ENCODE measurements around the gene SPACA7.
"Not testable (repeated sequence)": the region's sequence is repeated elsewhere in the genome, so short reads cannot be mapped to it uniquely, and the experiment has no call there.

The SPACA7 gene

GRCh38 chr13:112424098-112424497 lies 47.9 kb downstream of the SPACA7 start:
- no peak for DNase-seq (ENCODE audit: low read depth in 2 of 2)

DNA sequence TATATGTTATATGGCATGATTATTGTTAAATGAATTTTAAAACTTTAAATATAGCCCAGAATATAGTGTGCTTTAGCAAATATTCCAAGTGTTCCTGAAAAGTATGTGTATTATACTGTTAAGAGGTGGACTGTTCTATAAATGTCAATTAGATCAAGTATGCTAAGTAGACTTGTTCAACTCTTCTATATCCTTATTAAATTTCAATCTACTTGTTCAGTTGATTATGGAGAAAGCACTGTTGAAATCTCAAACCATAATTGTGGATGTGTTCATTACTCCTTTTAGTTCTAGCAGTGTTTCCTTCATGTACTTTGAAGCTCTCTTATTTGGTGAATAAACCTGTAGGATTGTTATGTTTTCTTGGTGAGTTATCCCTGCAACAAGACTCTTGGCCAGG lies 52.5 kb downstream of the SPACA7 start:
- DNase-seq (ENCODE audit: low read depth in 2 of 2): no peak

- DNase-seq (ENCODE audit: low read depth in 2 of 2): no peak
Measured at GRCh38 chr13:112431734-112432133, 55.6 kb downstream of the SPACA7 start.

DNA sequence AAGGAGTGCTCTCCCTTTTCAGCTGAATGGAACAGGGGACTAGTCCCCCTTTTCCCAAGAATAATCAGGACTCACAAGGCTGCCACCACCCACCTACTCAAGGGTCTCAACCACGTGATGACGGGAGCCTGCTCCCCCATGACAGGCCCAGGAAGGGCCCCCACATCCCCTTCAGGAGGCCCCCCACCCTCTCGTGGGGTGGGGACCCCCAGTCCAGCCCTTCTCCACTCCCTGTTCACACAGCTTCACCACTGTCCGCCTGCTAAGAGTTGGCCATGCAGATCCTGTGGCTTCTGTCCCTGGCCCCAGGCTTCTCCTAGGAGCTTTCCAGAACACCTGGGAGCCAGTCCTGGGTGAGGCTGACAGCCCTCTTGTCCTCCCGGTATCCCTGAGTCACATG lies 56.6 kb downstream of the SPACA7 start:
- DNase-seq (ENCODE audit: low read depth in 2 of 2): not testable (repeated sequence)

DNA sequence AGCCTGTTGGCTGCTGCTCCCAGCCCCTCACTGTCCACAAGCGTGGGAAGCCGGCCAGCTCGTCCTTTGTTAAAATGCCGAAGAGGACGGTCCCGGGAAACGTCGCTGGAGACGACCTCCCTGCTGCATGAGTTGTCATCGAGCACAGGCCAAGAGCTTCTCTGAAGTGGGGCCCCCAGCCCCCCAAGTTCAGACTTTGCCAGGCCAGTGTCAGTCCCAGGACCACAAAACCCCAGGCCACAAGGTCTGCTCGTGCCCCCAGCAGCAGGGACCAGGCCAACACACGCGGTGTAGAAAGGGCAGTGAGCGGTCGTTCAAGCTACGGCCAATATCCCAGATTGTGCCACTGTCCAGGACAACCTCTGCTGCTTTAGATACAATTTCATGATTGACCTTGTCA lies 57.4 kb downstream of the SPACA7 start:
- not testable (repeated sequence) for DNase-seq (ENCODE audit: low read depth in 2 of 2)

DNA sequence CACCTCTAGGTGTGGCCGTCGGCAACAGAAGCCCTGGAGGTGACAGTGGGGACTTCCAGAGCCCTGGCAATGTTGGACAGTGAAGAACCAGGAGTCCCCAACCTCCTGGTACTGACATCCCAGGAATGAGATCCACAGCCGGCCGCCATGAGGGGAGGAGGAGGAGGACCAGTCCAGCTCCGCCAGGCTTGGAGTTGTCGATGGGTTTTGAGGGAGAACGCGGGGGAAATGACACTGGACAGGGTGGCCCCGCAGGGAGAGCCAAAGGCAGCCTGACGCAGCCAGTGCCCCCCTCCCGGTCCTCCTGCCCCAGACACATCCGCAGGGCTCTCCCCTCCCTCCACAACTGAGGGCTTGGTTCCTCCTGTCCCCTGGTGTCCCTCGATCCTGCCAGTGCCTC lies 57.9 kb downstream of the SPACA7 start:
- no peak for DNase-seq (ENCODE audit: low read depth in 2 of 2)

DNA sequence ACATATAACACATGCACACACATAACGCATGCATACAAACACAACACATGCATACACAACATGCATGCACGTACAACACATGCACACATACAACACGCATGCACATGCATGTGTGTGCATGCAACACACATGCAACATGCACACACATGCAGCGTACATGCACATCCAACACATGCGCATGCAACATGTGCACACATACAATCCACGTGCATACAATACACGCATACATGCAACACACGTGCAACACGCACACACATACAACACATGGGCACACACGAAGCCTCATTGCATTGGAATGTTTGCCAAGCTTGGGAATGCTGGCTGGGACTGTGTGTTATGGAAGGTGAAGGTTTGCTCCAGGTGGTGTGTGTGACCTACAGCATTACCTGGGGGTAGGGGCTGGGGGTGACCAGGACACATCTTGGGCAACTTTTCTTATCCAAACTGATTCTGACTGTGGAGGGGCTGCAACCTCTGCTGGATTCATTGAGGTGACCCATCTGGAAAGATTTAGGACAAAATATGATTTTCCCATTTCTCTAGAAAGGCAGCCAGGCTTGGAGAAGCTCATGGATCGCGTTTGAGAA lies 58.9 kb downstream of the SPACA7 start:
- DNase-seq (ENCODE audit: low read depth in 2 of 2): no peak

DNA sequence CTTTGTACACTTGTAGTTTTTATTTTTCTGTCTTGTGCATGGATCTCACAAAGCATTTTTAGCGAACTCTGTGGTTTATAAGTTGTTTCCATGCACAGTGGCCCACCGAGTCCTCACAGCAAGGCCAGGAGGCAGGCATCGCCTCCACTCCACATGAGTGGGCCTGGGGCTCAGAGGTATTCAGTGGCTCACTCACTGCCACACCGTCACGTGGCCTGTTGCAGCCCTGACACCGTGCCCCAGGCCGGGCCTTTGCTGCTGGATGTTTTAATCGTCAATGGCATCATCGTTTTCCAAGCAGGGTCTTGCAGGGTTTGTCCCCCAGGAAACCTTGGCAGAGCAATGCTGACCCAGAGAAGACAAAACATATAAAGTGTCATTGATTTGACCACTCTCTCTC lies 59.8 kb downstream of the SPACA7 start:
- no peak for DNase-seq (ENCODE audit: low read depth in 2 of 2)

DNA sequence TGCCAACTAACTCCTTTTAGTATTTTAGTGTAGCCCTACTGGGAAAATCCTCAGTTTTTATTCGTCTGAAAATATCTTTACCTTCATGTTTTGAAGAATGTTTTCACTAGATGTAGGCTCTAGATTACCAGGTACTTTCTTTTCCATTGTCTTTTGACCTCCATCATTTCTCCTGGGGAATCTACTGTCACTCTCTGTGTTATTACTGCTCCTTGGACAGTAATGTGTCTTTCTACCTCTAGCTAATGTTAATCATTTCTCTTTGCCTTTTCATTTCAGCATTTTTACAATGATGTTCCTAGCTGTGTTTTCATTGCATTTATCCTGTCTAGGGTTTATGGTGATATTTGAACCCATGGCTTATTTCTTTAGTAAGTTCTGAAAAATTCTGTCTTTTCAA lies 61.9 kb downstream of the SPACA7 start:
- DNase-seq (ENCODE audit: low read depth in 2 of 2): no peak

DNA sequence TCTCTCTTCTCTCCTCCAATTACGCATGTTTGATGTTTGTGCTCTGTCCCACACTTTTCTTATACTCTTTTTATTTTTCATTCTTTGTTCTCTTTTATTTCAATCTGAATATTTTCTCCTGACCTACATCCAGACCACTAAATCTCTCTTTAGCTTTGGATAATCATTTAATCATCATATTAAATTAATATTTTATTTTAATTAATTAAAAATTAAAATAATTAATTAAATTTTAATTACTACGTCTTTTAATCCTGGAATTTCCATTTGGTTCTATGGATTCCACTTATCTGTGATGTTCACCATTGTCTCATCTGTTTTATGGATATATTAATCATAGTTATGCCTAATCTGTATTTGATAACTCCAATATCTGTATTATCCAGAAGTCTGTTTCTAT lies 62.4 kb downstream of the SPACA7 start:
- no peak for DNase-seq (ENCODE audit: low read depth in 2 of 2)

DNA sequence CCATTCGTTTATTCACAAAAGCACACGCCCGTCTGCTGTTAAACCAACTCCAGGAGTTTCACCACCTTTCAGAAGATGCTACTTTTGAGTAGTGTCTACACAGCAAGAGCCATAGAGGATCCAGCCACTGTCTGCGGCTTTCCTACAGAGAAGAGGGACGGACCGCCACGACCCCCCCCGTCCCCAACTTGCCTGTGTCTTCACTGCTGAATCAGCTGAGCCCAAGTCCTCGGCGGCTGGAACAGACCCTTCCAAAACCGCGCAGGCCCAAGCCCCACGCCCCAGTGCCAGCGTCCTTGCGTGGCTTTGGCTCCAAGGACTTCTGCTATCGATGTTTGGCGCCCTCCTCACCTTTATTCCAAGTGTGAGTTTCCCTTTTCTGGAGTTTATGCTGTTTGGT lies 65.1 kb downstream of the SPACA7 start:
- no peak for DNase-seq (ENCODE audit: low read depth in 2 of 2)

- DNase-seq (ENCODE audit: low read depth in 2 of 2): no peak
Measured at GRCh38 chr13:112441779-112442310, 65.7 kb downstream of the SPACA7 start.

DNA sequence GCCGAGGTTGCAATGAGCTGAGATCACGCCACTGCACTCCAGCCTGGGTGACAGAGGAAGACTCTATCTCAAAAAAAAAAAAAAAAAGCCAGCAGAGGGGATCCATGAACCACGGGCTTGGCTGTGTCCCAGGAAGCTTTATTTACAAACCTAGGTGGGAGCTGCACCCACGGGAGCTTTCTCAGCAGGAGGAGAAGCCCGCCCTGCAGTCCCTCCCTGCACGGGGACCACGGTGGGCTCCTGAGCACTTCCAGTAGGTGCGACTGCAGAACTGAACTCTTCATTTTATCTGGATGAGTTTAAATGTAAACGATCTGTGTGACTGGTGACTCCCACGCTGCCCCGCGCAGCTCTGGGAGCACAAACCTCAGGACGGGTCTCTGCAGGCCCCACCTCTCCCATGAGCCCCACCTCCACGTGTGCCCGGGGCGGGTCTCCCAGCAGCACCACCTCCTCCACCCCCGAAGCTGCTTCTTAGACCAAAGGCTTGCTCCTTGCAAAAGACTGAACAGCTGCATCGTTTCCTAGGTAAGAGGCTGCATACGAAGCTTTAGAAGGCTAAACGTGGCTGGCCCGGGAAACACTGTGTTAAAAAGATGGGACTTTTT lies 66.4 kb downstream of the SPACA7 start:
- no peak for DNase-seq (ENCODE audit: low read depth in 2 of 2)

- DNase-seq (ENCODE audit: low read depth in 2 of 2): no peak
Measured at GRCh38 chr13:112443191-112443994, 67.2 kb downstream of the SPACA7 start.

DNA sequence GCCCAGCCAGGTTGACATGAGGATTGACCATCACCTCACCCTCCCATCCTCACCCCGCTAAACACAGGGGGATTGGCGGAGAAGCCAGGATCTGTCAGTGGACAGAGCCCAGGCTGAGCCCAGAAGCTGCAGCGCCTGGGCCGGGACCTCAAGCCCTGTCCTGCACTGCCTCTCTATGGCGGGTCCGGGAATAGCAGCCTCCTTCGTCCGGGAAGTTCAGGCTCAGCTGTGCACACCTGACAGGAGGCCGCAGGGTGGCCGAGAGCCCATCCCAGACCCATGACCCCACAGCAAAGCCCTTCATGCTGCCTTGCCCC lies 67.8 kb downstream of the SPACA7 start:
- DNase-seq (ENCODE audit: low read depth in 2 of 2): no peak

GRCh38 chr13:112444416-112445399 lies 68.6 kb downstream of the SPACA7 start:
- no peak for DNase-seq (ENCODE audit: low read depth in 2 of 2)

DNA sequence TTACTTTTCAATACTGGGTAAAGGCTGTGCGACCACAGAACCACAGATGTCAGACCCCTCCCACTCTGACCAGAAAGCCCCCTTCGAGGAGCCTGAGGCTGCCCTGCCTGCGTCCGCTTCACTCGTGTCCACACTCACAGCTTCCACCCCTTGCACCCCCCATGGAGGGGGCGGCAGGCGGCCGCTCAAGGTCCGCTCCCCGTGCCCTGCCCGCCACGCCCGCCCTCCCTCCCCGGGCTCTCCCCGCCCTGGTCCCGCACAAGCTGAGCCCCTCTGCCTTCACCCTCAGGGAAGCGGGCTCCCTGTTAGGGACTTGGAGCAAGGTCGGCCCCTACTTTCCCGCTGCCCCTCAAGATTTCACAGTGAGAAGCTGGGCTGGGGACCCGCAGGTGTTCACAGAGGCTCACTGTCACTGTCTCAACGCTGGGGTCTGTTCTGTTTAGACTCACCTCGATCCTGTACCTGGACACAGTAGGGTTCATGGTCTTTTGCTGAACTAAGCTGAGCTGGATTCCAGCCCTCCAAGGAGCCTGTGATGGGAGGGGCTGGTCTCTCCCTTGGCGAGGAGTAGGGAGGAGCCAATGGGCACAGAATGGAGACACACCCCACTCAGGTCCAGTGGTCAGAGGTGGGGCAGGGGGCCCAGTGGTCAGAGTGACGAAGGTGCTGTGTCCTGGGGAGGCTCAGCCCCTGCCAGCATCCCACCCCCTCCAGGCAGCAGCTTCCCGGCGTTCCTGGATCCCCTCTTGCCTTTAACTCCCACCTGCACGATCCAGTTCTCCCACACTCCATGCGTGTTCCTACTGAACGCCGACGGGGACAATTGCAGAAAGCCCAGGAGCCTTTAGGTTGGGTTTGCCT lies 69.5 kb downstream of the SPACA7 start:
- DNase-seq (ENCODE audit: low read depth in 2 of 2): no peak

- DNase-seq (ENCODE audit: low read depth in 2 of 2): no peak
Measured at GRCh38 chr13:112446347-112446861, 70.2 kb downstream of the SPACA7 start.

- DNase-seq (ENCODE audit: low read depth in 2 of 2): no peak
Measured at GRCh38 chr13:112446867-112447266, 70.7 kb downstream of the SPACA7 start.

GRCh38 chr13:112447306-112447705 lies 71.2 kb downstream of the SPACA7 start:
- no peak for DNase-seq (ENCODE audit: low read depth in 2 of 2)

Measured in activated CD8-positive, alpha-beta memory T cell treated with anti-CD3 and anti-CD28 coated beads for 4 hours (primary cell).